Non-pigmented ciliary epithelial cell (primary cell): ENCODE results near the gene MGAT4C.
A peak's percentile ranks its signal among the peaks of the same experiment; 100 is the strongest.

Source experiments
- DNase-seq: peaks from one replicate; pipeline ENCODE4 v3.0.0-alpha.2; 2010; ENCODE audit warnings: low read depth

MGAT4C gene

GRCh38 chr12:85971800-85972199 is 284.4 kb downstream of the MGAT4C start:
- DNase-seq, result no peak

GRCh38 chr12:85968606-85969005 is 287.6 kb downstream of the MGAT4C start:
- DNase-seq, result no peak

GRCh38 chr12:85963326-85963725 is 292.9 kb downstream of the MGAT4C start:
- DNase-seq, result peak; percentile 10

- no peak for DNase-seq
Observed at GRCh38 chr12:85956081-85956480, 300.1 kb downstream of the MGAT4C start.

GRCh38 chr12:85955127-85955526 is 301.1 kb downstream of the MGAT4C start:
- DNase-seq, result no peak

GRCh38 chr12:85951823-85952222 is 304.4 kb downstream of the MGAT4C start:
- DNase-seq, result no peak

- no peak for DNase-seq
Observed at GRCh38 chr12:85949253-85949652, 306.9 kb downstream of the MGAT4C start.

- DNase-seq, result no peak
Observed at GRCh38 chr12:85948340-85948739, 307.9 kb downstream of the MGAT4C start.

- DNase-seq, result no peak
Observed at GRCh38 chr12:85947286-85947685, 308.9 kb downstream of the MGAT4C start.

- no peak for DNase-seq
Observed at GRCh38 chr12:85946375-85946774, 309.8 kb downstream of the MGAT4C start.

GRCh38 chr12:85927166-85927565 is 329.0 kb downstream of the MGAT4C start:
- no peak for DNase-seq

GRCh38 chr12:85923767-85924331 is 332.3 kb downstream of the MGAT4C start:
- DNase-seq, result peak; percentile 24

- DNase-seq, result peak; percentile 8
Observed at GRCh38 chr12:85920324-85920947, 335.8 kb downstream of the MGAT4C start.
